ENCODE data around the gene HK1.

DNA sequence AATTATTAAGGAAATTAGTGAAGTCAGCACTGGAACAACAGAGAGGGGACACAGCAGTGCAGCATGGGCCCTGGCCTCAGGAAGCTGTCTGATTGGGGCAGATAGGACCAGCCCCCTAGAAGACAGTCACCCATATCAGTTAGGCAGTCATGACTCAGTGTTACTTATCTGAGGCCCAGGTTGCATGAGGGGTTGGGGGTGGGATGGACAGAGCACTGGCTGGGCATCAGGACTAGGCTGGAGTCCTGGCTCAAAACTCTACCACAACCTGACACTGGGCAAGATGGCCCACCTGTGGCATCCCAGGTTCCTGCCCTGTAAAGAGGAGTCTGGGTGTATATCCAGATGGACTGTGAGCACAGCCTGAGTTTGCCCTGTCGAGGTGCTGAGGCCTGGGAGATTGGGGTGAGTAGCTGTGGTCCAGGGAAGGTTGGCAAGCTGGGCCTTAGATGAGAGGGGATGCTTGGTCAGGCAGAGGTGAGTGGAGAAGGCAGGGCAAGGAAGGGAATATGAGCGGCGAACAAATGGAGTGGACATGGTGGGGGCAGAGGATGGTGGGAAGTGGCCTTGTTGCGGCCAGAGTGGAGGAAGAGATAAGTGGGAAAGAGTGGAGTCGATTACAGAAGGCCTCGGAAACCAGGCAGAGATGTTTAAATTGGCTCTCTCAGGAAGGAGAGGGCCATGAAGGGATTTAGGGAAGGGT, 37.5 kb downstream of the HK1 start:
- TF ChIP-seq, protein P1, sequence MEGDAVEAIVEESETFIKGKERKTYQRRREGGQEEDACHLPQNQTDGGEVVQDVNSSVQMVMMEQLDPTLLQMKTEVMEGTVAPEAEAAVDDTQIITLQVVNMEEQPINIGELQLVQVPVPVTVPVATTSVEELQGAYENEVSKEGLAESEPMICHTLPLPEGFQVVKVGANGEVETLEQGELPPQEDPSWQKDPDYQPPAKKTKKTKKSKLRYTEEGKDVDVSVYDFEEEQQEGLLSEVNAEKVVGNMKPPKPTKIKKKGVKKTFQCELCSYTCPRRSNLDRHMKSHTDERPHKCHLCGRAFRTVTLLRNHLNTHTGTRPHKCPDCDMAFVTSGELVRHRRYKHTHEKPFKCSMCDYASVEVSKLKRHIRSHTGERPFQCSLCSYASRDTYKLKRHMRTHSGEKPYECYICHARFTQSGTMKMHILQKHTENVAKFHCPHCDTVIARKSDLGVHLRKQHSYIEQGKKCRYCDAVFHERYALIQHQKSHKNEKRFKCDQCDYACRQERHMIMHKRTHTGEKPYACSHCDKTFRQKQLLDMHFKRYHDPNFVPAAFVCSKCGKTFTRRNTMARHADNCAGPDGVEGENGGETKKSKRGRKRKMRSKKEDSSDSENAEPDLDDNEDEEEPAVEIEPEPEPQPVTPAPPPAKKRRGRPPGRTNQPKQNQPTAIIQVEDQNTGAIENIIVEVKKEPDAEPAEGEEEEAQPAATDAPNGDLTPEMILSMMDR (IDR thresholded peaks at IDR 0.05): no peak
- TF ChIP-seq POLR2A (IDR thresholded peaks at IDR 0.05): no peak
